GM18519 (cell line): ENCODE data around the gene PIGC.
"Not testable (repeated sequence)": the region's sequence is repeated elsewhere in the genome, so short reads cannot be mapped to it uniquely, and the experiment has no call there.

Experiments
- ATAC-seq: cut with Tn5 transposase; IDR thresholded peaks from one replicate; pipeline ENCODE4 v1.9.1; 2021; ENCODE audit warnings: mild to moderate bottlenecking, moderate library complexity; ENCODE audit not compliant: unreplicated experiment, low FRiP score

Gene PIGC

GRCh38 chr1:172467446-172467845 is 23.6 kb upstream of the PIGC start:
- no peak for ATAC-seq

GRCh38 chr1:172466795-172467407 is 23.0 kb upstream of the PIGC start:
- ATAC-seq: no peak

GRCh38 chr1:172465617-172466016 is 21.7 kb upstream of the PIGC start:
- ATAC-seq: no peak

GRCh38 chr1:172460887-172461315 is 17.0 kb upstream of the PIGC start:
- ATAC-seq: no peak

GRCh38 chr1:172460177-172460576 is 16.3 kb upstream of the PIGC start:
- ATAC-seq: no peak

GRCh38 chr1:172457479-172458130 is 13.7 kb upstream of the PIGC start:
- no peak for ATAC-seq

- no peak for ATAC-seq
Observed at GRCh38 chr1:172456344-172456769, 12.5 kb upstream of the PIGC start.

GRCh38 chr1:172455451-172455850 is 11.6 kb upstream of the PIGC start:
- no peak for ATAC-seq

- ATAC-seq: no peak
Observed at GRCh38 chr1:172453607-172454006, 9.7 kb upstream of the PIGC start.

GRCh38 chr1:172453153-172453545 is 9.3 kb upstream of the PIGC start:
- ATAC-seq: no peak

GRCh38 chr1:172452536-172453152 is 8.8 kb upstream of the PIGC start:
- no peak for ATAC-seq

GRCh38 chr1:172451002-172451443 is 7.2 kb upstream of the PIGC start:
- ATAC-seq: no peak

- no peak for ATAC-seq
Observed at GRCh38 chr1:172450524-172450885, 6.6 kb upstream of the PIGC start.

GRCh38 chr1:172449585-172450523 is 6.0 kb upstream of the PIGC start:
- peak; percentile 76 for ATAC-seq

GRCh38 chr1:172448995-172449584 is 5.2 kb upstream of the PIGC start:
- ATAC-seq: no peak

GRCh38 chr1:172447641-172448040 is 3.8 kb upstream of the PIGC start:
- ATAC-seq: no peak

GRCh38 chr1:172446547-172446946 is 2.7 kb upstream of the PIGC start:
- ATAC-seq: no peak

GRCh38 chr1:172442843-172443565 is 865 bp downstream of the PIGC start:
- no peak for ATAC-seq

GRCh38 chr1:172442404-172442803 is 1.5 kb downstream of the PIGC start:
- no peak for ATAC-seq

- not testable (repeated sequence) for ATAC-seq
Observed at GRCh38 chr1:172437183-172437582, 6.7 kb downstream of the PIGC start.
